H1 (cell line): ENCODE measurements around the gene CFAP54. TPM values are rescaled to one million over a fixed set of nuclear protein-coding genes. Genes with fewer than 3 reads are reported as not detected.

Experiments
- CTCF ChIA-PET: fragments of 300-600 bp; sonication (Branson Sonifier 250); formaldehyde crosslinking; loops from one replicate; lab custom pipeline; 2021; ENCODE audit not compliant: partially characterized antibody; lab: Charles Lee
- POLR2A ChIA-PET: fragments of 300-600 bp; sonication (Branson Sonifier 250); formaldehyde crosslinking; loops from one replicate; lab custom pipeline; 2021; ENCODE audit warnings: inconsistent platforms; ENCODE audit not compliant: partially characterized antibody; lab: Charles Lee
- DNase-seq, 2 experiments: peaks; one replicate each; pipeline versions ENCODE4 v3.0.0 to v3.0.0-alpha.2; 2010 to 2022; ENCODE audit warnings: low spot score in 2 of 2, low read depth in 1 of 2, mixed read lengths in 1 of 2
- FAIRE-seq: peaks from 2 replicates; lab custom pipeline; 2011; peaks lifted over from hg19 to GRCh38; lab: Jason Lieb, UNC
- H2AFZ ChIP-seq: 2 replicates; pipeline ENCODE4 v1.8.1; 2012; ENCODE audit warnings: low read length, inconsistent platforms
- H2AK5ac ChIP-seq: 2 replicates; pipeline ENCODE4 v1.6.1; 2013; ENCODE audit warnings: low read depth, low read length
- H2BK120ac ChIP-seq: replicated peaks from 2 replicates; pipeline ENCODE3; 2013; ENCODE audit warnings: low read depth, low read length, inconsistent platforms
- H2BK12ac ChIP-seq: 2 replicates; pipeline ENCODE4 v1.6.1; 2013; ENCODE audit warnings: low read depth, low read length
- H2BK15ac ChIP-seq: 2 replicates; pipeline ENCODE4 v1.6.1; 2013; ENCODE audit warnings: low read length
- H2BK20ac ChIP-seq: 2 replicates; pipeline ENCODE4 v1.6.1; 2013; ENCODE audit warnings: low read length
- H2BK5ac ChIP-seq: 2 replicates; pipeline ENCODE4 v1.6.1; 2013; ENCODE audit warnings: low read depth, low read length
- H3K14ac ChIP-seq: 2 replicates; pipeline ENCODE4 v1.6.1; 2013; ENCODE audit warnings: inconsistent platforms; ENCODE audit not compliant: insufficient read length
- H3K18ac ChIP-seq: 2 replicates; pipeline ENCODE4 v1.6.1; 2013; ENCODE audit warnings: low read length; ENCODE audit errors: extremely low read depth
- H3K23ac ChIP-seq: 2 replicates; pipeline ENCODE4 v1.6.1; 2013; ENCODE audit warnings: inconsistent platforms; ENCODE audit not compliant: insufficient read length
- H3K23me2 ChIP-seq: 2 replicates; pipeline ENCODE4 v1.6.1; 2013; ENCODE audit warnings: low read depth, low read length
- H3K27ac ChIP-seq: 2 replicates; pipeline ENCODE4 v1.6.1; 2011; ENCODE audit warnings: low read depth, low read length, inconsistent platforms
- H3K27me3 ChIP-seq, 4 experiments: replicated peaks in 1 of 4; 1 replicate in 1 of 4; 2 replicates in 3 of 4; pipeline versions ENCODE4 v1.6.1 to v1.8.1; 2011 to 2013; ENCODE audit warnings: low read length in 3 of 4, mild to moderate bottlenecking in 3 of 4, inconsistent platforms in 2 of 4, mixed read lengths in 2 of 4, moderate library complexity in 1 of 4; ENCODE audit not compliant: control insufficient read depth in 3 of 4, insufficient read depth in 3 of 4; ENCODE audit errors: extremely low read depth in 1 of 4
- H3K36me3 ChIP-seq, 4 experiments: 2 replicates each; pipeline versions ENCODE4 v1.6.1 to v1.8.1; 2011 to 2013; ENCODE audit warnings: mild to moderate bottlenecking in 4 of 4, low read length in 3 of 4, moderate library complexity in 2 of 4, control low read depth in 1 of 4, inconsistent platforms in 1 of 4; ENCODE audit not compliant: insufficient read depth in 4 of 4, control insufficient read depth in 2 of 4
- H3K4ac ChIP-seq: replicated peaks from 2 replicates; pipeline ENCODE3; 2013; ENCODE audit warnings: low read length, low read depth, mixed read lengths, inconsistent platforms; ENCODE audit not compliant: insufficient read length
- H3K4me1 ChIP-seq, 4 experiments: replicated peaks in 1 of 4; 1 replicate in 1 of 4; 2 replicates in 3 of 4; pipeline versions ENCODE4 v1.6.1 to v1.8.1; 2011 to 2013; ENCODE audit warnings: low read length in 3 of 4, inconsistent platforms in 2 of 4, mixed read lengths in 1 of 4; ENCODE audit not compliant: insufficient read depth in 4 of 4, control insufficient read depth in 3 of 4
- H3K4me2 ChIP-seq, 2 experiments: 2 replicates each; pipeline versions ENCODE4 v1.6.1 to v1.8.1; 2011 to 2013; ENCODE audit warnings: low read depth in 2 of 2, low read length in 2 of 2, control low read depth in 1 of 2, inconsistent platforms in 1 of 2, mild to moderate bottlenecking in 1 of 2; ENCODE audit not compliant: insufficient read depth in 1 of 2
- H3K4me3 ChIP-seq, 4 experiments: fragments of 200-600, 300-600 bp in 1 of 4; sonication (generic), shearing (Covaris generic), sonication (Bioruptor Twin) in 1 of 4; 2 replicates each; pipeline versions ENCODE4 v1.5.1 to v1.8.1; 2011 to 2016; ENCODE audit warnings: low read length in 4 of 4, low read depth in 3 of 4, control low read depth in 2 of 4, inconsistent platforms in 2 of 4, mild to moderate bottlenecking in 2 of 4, mixed read lengths in 1 of 4, moderate library complexity in 1 of 4; ENCODE audit not compliant: insufficient read depth in 2 of 4; ENCODE audit errors: extremely low read depth in 1 of 4
- H3K56ac ChIP-seq: replicated peaks from 2 replicates; pipeline ENCODE3; 2013; ENCODE audit warnings: low read depth, mild to moderate bottlenecking, mixed read lengths, low read length, inconsistent platforms; ENCODE audit not compliant: insufficient read length
- H3K79me1 ChIP-seq: 2 replicates; pipeline ENCODE4 v1.6.1; 2013; ENCODE audit warnings: low read depth, low read length, control low read depth
- H3K79me2 ChIP-seq, 2 experiments: 2 replicates each; pipeline versions ENCODE4 v1.6.1 to v1.8.1; 2012 to 2013; ENCODE audit warnings: low read length in 2 of 2, mild to moderate bottlenecking in 2 of 2, inconsistent platforms in 1 of 2; ENCODE audit not compliant: insufficient read depth in 2 of 2, control insufficient read depth in 1 of 2
- H3K9ac ChIP-seq, 4 experiments: replicated peaks in 1 of 4; 1 replicate in 1 of 4; 2 replicates in 3 of 4; pipeline versions ENCODE4 v1.6.1 to v1.8.1; 2011 to 2013; ENCODE audit warnings: low read depth in 3 of 4, low read length in 3 of 4, control low read depth in 2 of 4, mild to moderate bottlenecking in 2 of 4, moderate library complexity in 2 of 4, inconsistent platforms in 1 of 4; ENCODE audit errors: extremely low read depth in 1 of 4
- H3K9me3 ChIP-seq, 2 experiments: 2 replicates each; pipeline versions ENCODE4 v1.6.1 to v1.8.1; 2012 to 2013; ENCODE audit warnings: mild to moderate bottlenecking in 2 of 2, moderate library complexity in 2 of 2, control low read depth in 1 of 2, inconsistent platforms in 1 of 2, low read depth in 1 of 2, low read length in 1 of 2, mixed read lengths in 1 of 2; ENCODE audit not compliant: insufficient read depth in 2 of 2
- H4K20me1 ChIP-seq, 2 experiments: replicated peaks in 1 of 2; 2 replicates each; pipeline versions ENCODE3 to v1.8.1; 2011 to 2013; ENCODE audit warnings: inconsistent platforms in 2 of 2, low read length in 2 of 2, mild to moderate bottlenecking in 1 of 2; ENCODE audit not compliant: insufficient read depth in 2 of 2, control insufficient read depth in 1 of 2
- H4K5ac ChIP-seq: 2 replicates; pipeline ENCODE4 v1.6.1; 2013; ENCODE audit warnings: low read length, low read depth, mixed read lengths, inconsistent platforms; ENCODE audit not compliant: insufficient read length
- H4K8ac ChIP-seq: 2 replicates; pipeline ENCODE4 v1.8.0; 2013; ENCODE audit warnings: mild to moderate bottlenecking, moderate library complexity, low read length, inconsistent platforms; ENCODE audit not compliant: insufficient read depth; ENCODE audit errors: extremely low read depth
- H4K91ac ChIP-seq: replicated peaks from 2 replicates; pipeline ENCODE3; 2013; ENCODE audit warnings: low read length, mixed read lengths, inconsistent platforms; ENCODE audit not compliant: insufficient read length
- ASH2L ChIP-seq: fragments of 200-600, 300-600 bp; sonication (generic); IDR thresholded peaks from one replicate; pipeline ENCODE4 v1.7.1; 2017; ENCODE audit warnings: low read length
- BCL11A ChIP-seq, 2 experiments: IDR thresholded peaks; one replicate each; pipeline ENCODE4 v1.6.1; 2011; ENCODE audit warnings: low read depth in 2 of 2, low read length in 2 of 2, mild to moderate bottlenecking in 2 of 2
- EP300 ChIP-seq, 2 experiments: IDR thresholded peaks; 1 replicate in 1 of 2; 2 replicates in 1 of 2; pipeline ENCODE4 v1.6.1; 2011 to 2012; ENCODE audit warnings: low read depth in 2 of 2, low read length in 2 of 2, mild to moderate bottlenecking in 2 of 2, borderline replicate concordance in 1 of 2, inconsistent platforms in 1 of 2, moderate library complexity in 1 of 2
- POLR2A ChIP-seq, 2 experiments: IDR thresholded peaks; 1 replicate in 1 of 2; 2 replicates in 1 of 2; pipeline ENCODE4 v1.6.1; 2011; ENCODE audit warnings: low read depth in 2 of 2, low read length in 2 of 2, mild to moderate bottlenecking in 2 of 2; ENCODE audit errors: control extremely low read depth in 1 of 2
- POLR2AphosphoS5 ChIP-seq: IDR thresholded peaks from 2 replicates; pipeline ENCODE4 v1.6.1; 2011; ENCODE audit warnings: low read depth, low read length
- RFX5 ChIP-seq: IDR thresholded peaks from 2 replicates; pipeline ENCODE4 v1.6.1; 2011; ENCODE audit warnings: low read depth, low read length, improper control_type of control experiment, borderline replicate concordance
- RNF2 ChIP-seq: fragments of 200-900, 300-1000 bp; sonication (generic); IDR thresholded peaks from 2 replicates; pipeline ENCODE4 v1.7.1; 2016; ENCODE audit warnings: borderline replicate concordance, low read depth, mild to moderate bottlenecking, antibody characterized with exemption, low read length; ENCODE audit not compliant: poor library complexity, severe bottlenecking; ENCODE audit errors: missing control alignments
- SIN3A ChIP-seq, 2 experiments: IDR thresholded peaks in 1 of 2; conservative IDR thresholded peaks in 1 of 2; 2 replicates each; pipeline ENCODE4 v1.6.1; 2011 to 2012; ENCODE audit warnings: low read length in 2 of 2, improper control_type of control experiment in 1 of 2, low read depth in 1 of 2, mild to moderate bottlenecking in 1 of 2
- SIX5 ChIP-seq: IDR thresholded peaks from 2 replicates; pipeline ENCODE4 v1.6.1; 2011; ENCODE audit warnings: mild to moderate bottlenecking, low read depth, low read length
- SP4 ChIP-seq: IDR thresholded peaks from 2 replicates; pipeline ENCODE4 v1.6.1; 2012; ENCODE audit warnings: low read length, inconsistent platforms
- TEAD4 ChIP-seq: IDR thresholded peaks from 2 replicates; pipeline ENCODE4 v1.6.1; 2012; ENCODE audit warnings: low read depth, low read length, inconsistent platforms, mixed read lengths
- ZNF274 ChIP-seq: IDR thresholded peaks from 2 replicates; pipeline ENCODE4 v1.7.0; 2012; ENCODE audit warnings: low read length, borderline replicate concordance; ENCODE audit errors: extremely low read depth
- whole genome bisulfite sequencing, 2 experiments: shearing (Covaris generic) in 1 of 2; methylation state at CpG; one replicate each; pipeline versions ENCODE4 v1.1.6 to v1.1.7; 2013 to 2015; ENCODE audit warnings: low lambda C conversion rate in 2 of 2, mixed read lengths in 2 of 2, inconsistent platforms in 1 of 2, low coverage in 1 of 2, missing lambda C conversion rate in 1 of 2; ENCODE audit not compliant: insufficient replicate concordance in 2 of 2, insufficient coverage in 1 of 2, insufficient read length in 1 of 2; ENCODE audit errors: extremely low coverage in 1 of 2, missing lambda C conversion rate in 1 of 2; 5-methylcytosine and 5-hydroxymethylcytosine counted together
- polyA plus RNA-seq, 7 experiments: library from polyadenylated mRNA; depleted of rRNA in 3 of 7; stranded (reverse) in 5 of 7; unstranded in 2 of 7; fragments of >200 nt in 5 of 7; fragments of 200-250 nt in 2 of 7; gene quantifications; 1 replicate in 5 of 7; 2 replicates in 1 of 7; 4 replicates in 1 of 7; pipeline versions ENCODE4 v1.2.1 to v1.2.3, GENCODE V29; 2011 to 2013; ENCODE audit warnings: missing spikeins in 2 of 7, mixed read lengths in 2 of 7
- total RNA-seq: library from RNA; stranded (reverse); fragmentation: NEBNext Ultra II Directional; extraction: Animal tissue kit (Norgen Biotek cat#: 25700); gene quantifications from 2 replicates; pipeline ENCODE4 v1.2.1, GENCODE V29; 2021

CFAP54 gene
- total and polyA plus RNA-seq, 2 of the 8 experiments (the other 6 are each of a cell fraction or from before 2014, with no cell fraction given), result 0.17 to 0.33 TPM

- no peak overlapping the region for H3K56ac ChIP-seq
- H3K36me3 ChIP-seq, result no peaks in the 10 kb centered on the region
- no peak overlapping the region for H2BK12ac ChIP-seq
- no peak overlapping the region for H4K8ac ChIP-seq
- no peaks in the 10 kb centered on the region for H3K4me1 ChIP-seq
- no peak for FAIRE-seq
- H2BK5ac ChIP-seq, result no peak overlapping the region
- ChIA-PET CTCF (no interaction called here), POLR2A (no interaction called here)
- H3K23me2 ChIP-seq, result no peaks in the 10 kb centered on the region
- no peaks in the 10 kb centered on the region for H3K79me2 ChIP-seq
- DNase-seq, result no peak
- WGBS, 2 experiments, result 100% methylated on average over 1 of the region's 1 CpG; no CpG with 5 or more reads in 1 of the 2 experiments
- H3K23ac ChIP-seq, result no peak overlapping the region
- no peaks in the 10 kb centered on the region for H3K9me3 ChIP-seq
- H4K20me1 ChIP-seq, result no peaks in the 10 kb centered on the region
- H4K5ac ChIP-seq, result no peak overlapping the region
- H2AFZ ChIP-seq, result no peak overlapping the region
- H3K9ac ChIP-seq, result no peak overlapping the region
- no peaks in the 10 kb centered on the region for H3K27me3 ChIP-seq
- no peak overlapping the region for H3K4me2 ChIP-seq
- H4K91ac ChIP-seq, result no peak overlapping the region
- no peak overlapping the region for H3K14ac ChIP-seq
- H3K79me1 ChIP-seq, result no peaks in the 10 kb centered on the region
- H2AK5ac ChIP-seq, result no peak overlapping the region
- H3K4me3 ChIP-seq, result no peak overlapping the region
- H3K27ac ChIP-seq, result no peak overlapping the region
- no peak overlapping the region for H2BK15ac ChIP-seq
- H3K4ac ChIP-seq, result no peak overlapping the region
- no peak overlapping the region for H2BK120ac ChIP-seq
- TF ChIP-seq BCL11A (IDR thresholded peaks at IDR 0.05; ENCODE audit: low read depth in 2 of 2, low read length in 2 of 2) (no peak), ZNF274 (no peak), EP300 (IDR thresholded peaks at IDR 0.05; ENCODE audit: borderline replicate concordance in 1 of 2, low read depth in 2 of 2, low read length in 2 of 2) (no peak), TEAD4 (no peak), RNF2 (no peak), ASH2L (no peak), POLR2A (IDR thresholded peaks at IDR 0.05; ENCODE audit: control extremely low read depth in 1 of 2, low read depth in 2 of 2, low read length in 2 of 2) (no peak), POLR2AphosphoS5 (no peak), SP4 (no peak), RFX5 (no peak), SIN3A (conservative IDR thresholded peaks at IDR 0.05 in 1 of 2, IDR thresholded peaks at IDR 0.05 in 1 of 2; ENCODE audit: low read depth in 1 of 2, low read length in 2 of 2) (no peak), SIX5 (no peak)
- TF ChIP-seq, all 59 proteins: peak for 0
- Histone ChIP-seq H3K18ac (no peak overlapping the region), H2BK20ac (no peak overlapping the region)
Observed at GRCh38 chr12:96870946-96871345, 381.6 kb downstream of the CFAP54 start.
